CD4-positive, CD25-positive, alpha-beta regulatory T cell (primary cell): ENCODE measurements around the gene INTS1. TPM values are rescaled to one million over a fixed set of nuclear protein-coding genes. Genes with fewer than 3 reads are reported as not detected.

Experiments used
- ATAC-seq, 2 donors: fragments of 150-1000 bp; cut with Tn5 transposase; one replicate each; pipeline ENCODE4 v1.10.0; 2021; ENCODE audit warnings: low read depth in 2 of 2, moderate number of reproducible peaks in 2 of 2, moderate library complexity in 1 of 2
- DNase-seq, 3 donors: peaks; one replicate each; pipeline versions ENCODE4 v3.0.0 to v3.0.0-alpha.2; 2012 to 2022; ENCODE audit warnings: mixed read lengths in 1 of 3
- H3K27ac ChIP-seq: one replicate; pipeline ENCODE4 v1.7.0; 2013; ENCODE audit warnings: mild to moderate bottlenecking, low read length; ENCODE audit not compliant: insufficient read depth, poor library complexity, severe bottlenecking
- H3K27me3 ChIP-seq: one replicate; pipeline ENCODE4 v1.7.0; 2013; ENCODE audit warnings: low read length; ENCODE audit not compliant: control insufficient read depth, insufficient read depth
- H3K36me3 ChIP-seq: one replicate; pipeline ENCODE4 v1.7.0; 2013; ENCODE audit warnings: mild to moderate bottlenecking, low read length, moderate library complexity; ENCODE audit not compliant: control insufficient read depth, insufficient read depth
- H3K4me1 ChIP-seq: 2 replicates; pipeline ENCODE4 v1.7.0; 2013; ENCODE audit warnings: mild to moderate bottlenecking, low read length; ENCODE audit not compliant: insufficient read depth, control insufficient read depth, poor library complexity, severe bottlenecking
- H3K4me3 ChIP-seq: one replicate; pipeline ENCODE4 v1.7.0; 2013; ENCODE audit warnings: low read depth, mild to moderate bottlenecking, low read length, moderate library complexity
- H3K9me3 ChIP-seq, 2 experiments: 1 replicate in 1 of 2; 2 replicates in 1 of 2; pipeline ENCODE4 v1.7.0; 2013; ENCODE audit warnings: low read length in 2 of 2, mild to moderate bottlenecking in 1 of 2, moderate library complexity in 1 of 2; ENCODE audit not compliant: control insufficient read depth in 2 of 2
- H3K27ac Mint-ChIP-seq, 3 donors: one replicate each; pipeline ENCODE4 v1.8.0; 2020 to 2022; ENCODE audit warnings: mild to moderate bottlenecking in 3 of 3, mixed read lengths in 3 of 3, moderate library complexity in 2 of 3
- H3K27me3 Mint-ChIP-seq: one replicate; pipeline ENCODE4 v1.8.0; 2022; ENCODE audit warnings: mild to moderate bottlenecking, mixed read lengths
- H3K36me3 Mint-ChIP-seq: one replicate; pipeline ENCODE4 v1.8.0; 2020; ENCODE audit warnings: mixed read lengths
- H3K4me1 Mint-ChIP-seq, 4 donors: one replicate each; pipeline ENCODE4 v1.8.0; 2020 to 2022; ENCODE audit warnings: mixed read lengths in 4 of 4, mild to moderate bottlenecking in 1 of 4
- H3K4me3 Mint-ChIP-seq, 4 donors: one replicate each; pipeline ENCODE4 v1.8.0; 2020 to 2022; ENCODE audit warnings: mild to moderate bottlenecking in 4 of 4, mixed read lengths in 4 of 4, moderate library complexity in 3 of 4
- H3K9me3 Mint-ChIP-seq, 7 donors: one replicate each; pipeline ENCODE4 v1.8.0; 2020 to 2022; ENCODE audit warnings: mixed read lengths in 7 of 7, mild to moderate bottlenecking in 3 of 7, moderate library complexity in 2 of 7
- polyA plus RNA-seq, 4 donors: library from polyadenylated mRNA; unstranded; fragments of 300-500 nt; fragmentation: Illumina TruSeq; gene quantifications; one replicate each; pipeline ENCODE4 v1.2.3, GENCODE V29; 2021
- total RNA-seq: library from RNA; stranded (reverse); gene quantifications from one replicate; pipeline ENCODE4 v1.2.3, GENCODE V29; 2022

The INTS1 gene
- total and polyA plus RNA-seq, 5 donors from 2014 or later: 8.5 to 107 (median 10.3) TPM

DNA sequence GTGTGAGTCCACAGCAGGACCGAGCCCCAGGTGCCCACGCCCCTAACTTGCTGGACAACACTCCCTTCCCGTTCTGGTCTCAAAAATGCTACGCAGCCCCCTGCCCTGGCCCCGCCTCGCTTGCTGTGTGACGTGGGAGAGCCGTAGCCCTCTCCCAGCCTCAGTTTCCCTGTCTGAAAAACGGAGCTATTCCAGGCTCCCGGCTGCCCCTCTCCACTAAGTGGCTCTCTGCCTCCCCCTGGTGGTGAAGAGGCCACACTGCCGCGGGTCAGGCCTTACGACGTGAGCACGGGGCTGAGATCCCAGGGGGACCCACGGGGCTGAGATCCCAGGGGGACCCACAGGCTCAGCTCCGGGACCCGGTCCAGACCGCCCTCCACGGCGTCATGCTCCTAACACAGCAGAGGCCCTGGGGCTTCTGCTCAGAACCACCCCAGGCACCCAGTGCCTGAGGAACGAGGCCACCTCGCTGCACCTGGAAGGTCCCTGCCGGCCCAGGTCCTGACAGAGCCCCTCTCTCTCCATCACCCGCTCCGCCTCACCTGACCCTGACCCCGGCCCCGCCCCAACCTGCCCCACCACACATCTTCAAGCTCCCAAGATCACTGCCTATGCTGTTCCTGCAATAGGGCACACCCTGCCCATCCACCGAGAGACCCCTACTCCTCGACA, 71.6 kb downstream of the INTS1 start:
- H3K27me3 Mint-ChIP-seq: no peaks in the 10 kb centered on the region
- Histone ChIP-seq H3K9me3 (no peaks in the 10 kb centered on the region), H3K4me3 (no peak overlapping the region), H3K4me1 (peaks cover 8% of the 10 kb centered on the region), H3K27ac (no peak overlapping the region), H3K36me3 (no peaks in the 10 kb centered on the region), H3K27me3 (no peaks in the 10 kb centered on the region)
- ATAC-seq (peak; percentile 73 to 75), DNase-seq (peak; percentile 65 to 73 (median 66))
- no peaks in the 10 kb centered on the region for H3K36me3 Mint-ChIP-seq
- peak overlapping the region in 1 of 3 donors; percentile 64 for H3K27ac Mint-ChIP-seq
- peak overlapping the region in 1 of 4 donors; percentile 61 for H3K4me3 Mint-ChIP-seq
- no peaks in the 10 kb centered on the region for H3K9me3 Mint-ChIP-seq
- H3K4me1 Mint-ChIP-seq: peaks cover 0 to 6% (median 2%) of the 10 kb centered on the region in 4 donors

DNA sequence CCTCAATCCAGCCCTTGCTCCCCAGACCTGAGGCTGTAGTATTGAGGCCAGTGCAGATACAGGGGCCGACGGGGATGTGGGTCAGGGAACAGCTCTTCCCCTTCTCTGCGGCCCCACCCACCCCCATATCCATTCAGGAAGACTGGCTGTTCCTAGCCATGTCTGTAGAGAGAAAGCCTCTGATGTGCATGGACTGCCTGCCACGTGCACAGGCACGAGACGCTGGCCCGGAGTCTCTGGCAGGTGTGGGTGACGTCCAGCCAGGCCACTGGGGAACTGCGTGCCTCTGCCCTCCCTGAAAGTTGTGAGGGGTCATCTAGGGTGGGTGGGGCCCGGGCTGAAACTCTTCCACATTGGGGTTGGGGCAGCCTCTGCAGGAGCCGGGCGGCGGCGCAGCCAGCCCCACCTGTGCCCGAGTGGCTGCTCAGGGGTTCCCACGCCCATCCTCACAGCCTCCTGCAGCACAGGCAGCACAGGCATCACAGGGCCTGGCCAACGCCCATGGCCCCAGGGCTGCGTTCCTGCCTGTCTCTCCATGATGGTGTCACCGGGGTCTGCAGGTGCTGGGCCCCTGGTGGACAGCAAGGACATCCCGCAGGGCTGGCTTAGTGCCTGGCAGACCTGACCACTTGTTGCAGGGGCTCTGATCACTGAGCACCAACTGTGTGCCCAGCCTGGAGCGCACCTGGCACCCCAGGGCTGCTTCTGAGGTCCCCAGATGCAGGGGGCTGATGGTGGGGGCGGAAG, 72.4 kb downstream of the INTS1 start:
- Mint-ChIP-seq H3K27me3 (no peaks in the 10 kb centered on the region), H3K27ac (no peak overlapping the region), H3K9me3 (no peaks in the 10 kb centered on the region), H3K36me3 (no peaks in the 10 kb centered on the region), H3K4me1 (peaks cover 0 to 6% (median 2%) of the 10 kb centered on the region in 4 donors), H3K4me3 (no peak overlapping the region)
- H3K4me3 ChIP-seq: no peak overlapping the region
- no peak for ATAC-seq
- no peak for DNase-seq
- peaks cover 8% of the 10 kb centered on the region for H3K4me1 ChIP-seq
- no peak overlapping the region for H3K27ac ChIP-seq
- H3K9me3 ChIP-seq: no peaks in the 10 kb centered on the region
- no peaks in the 10 kb centered on the region for H3K36me3 ChIP-seq
- H3K27me3 ChIP-seq: no peaks in the 10 kb centered on the region

DNA sequence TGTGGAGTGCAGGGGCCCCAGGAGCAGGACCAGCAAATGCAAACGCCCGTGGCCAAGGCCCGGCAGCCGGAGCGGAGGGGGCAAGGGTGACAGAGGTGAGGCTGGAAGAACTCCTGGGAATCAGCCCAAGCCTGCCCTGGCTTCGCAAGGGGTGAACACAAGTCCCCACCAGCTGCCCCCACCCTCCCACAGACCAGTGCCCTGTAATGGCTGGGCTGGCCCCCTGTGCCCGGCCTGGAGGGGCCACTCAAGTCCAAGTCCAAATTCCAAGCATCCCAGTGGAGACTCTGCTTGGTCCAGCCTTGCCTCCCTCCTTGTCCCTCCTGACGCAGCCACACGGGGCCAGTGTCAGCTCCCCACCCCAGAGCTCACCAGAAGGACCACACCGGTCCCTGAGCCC, 73.0 kb downstream of the INTS1 start:
- Mint-ChIP-seq H3K27ac (no peak overlapping the region), H3K4me1 (peaks cover 0 to 6% (median 2%) of the 10 kb centered on the region in 4 donors), H3K9me3 (no peaks in the 10 kb centered on the region), H3K36me3 (no peaks in the 10 kb centered on the region), H3K4me3 (no peak overlapping the region), H3K27me3 (no peaks in the 10 kb centered on the region)
- Histone ChIP-seq H3K9me3 (no peaks in the 10 kb centered on the region), H3K36me3 (no peaks in the 10 kb centered on the region), H3K4me1 (peaks cover 8% of the 10 kb centered on the region), H3K27me3 (no peaks in the 10 kb centered on the region), H3K27ac (no peak overlapping the region), H3K4me3 (no peak overlapping the region)
- DNase-seq (no peak), ATAC-seq (no peak)

DNA sequence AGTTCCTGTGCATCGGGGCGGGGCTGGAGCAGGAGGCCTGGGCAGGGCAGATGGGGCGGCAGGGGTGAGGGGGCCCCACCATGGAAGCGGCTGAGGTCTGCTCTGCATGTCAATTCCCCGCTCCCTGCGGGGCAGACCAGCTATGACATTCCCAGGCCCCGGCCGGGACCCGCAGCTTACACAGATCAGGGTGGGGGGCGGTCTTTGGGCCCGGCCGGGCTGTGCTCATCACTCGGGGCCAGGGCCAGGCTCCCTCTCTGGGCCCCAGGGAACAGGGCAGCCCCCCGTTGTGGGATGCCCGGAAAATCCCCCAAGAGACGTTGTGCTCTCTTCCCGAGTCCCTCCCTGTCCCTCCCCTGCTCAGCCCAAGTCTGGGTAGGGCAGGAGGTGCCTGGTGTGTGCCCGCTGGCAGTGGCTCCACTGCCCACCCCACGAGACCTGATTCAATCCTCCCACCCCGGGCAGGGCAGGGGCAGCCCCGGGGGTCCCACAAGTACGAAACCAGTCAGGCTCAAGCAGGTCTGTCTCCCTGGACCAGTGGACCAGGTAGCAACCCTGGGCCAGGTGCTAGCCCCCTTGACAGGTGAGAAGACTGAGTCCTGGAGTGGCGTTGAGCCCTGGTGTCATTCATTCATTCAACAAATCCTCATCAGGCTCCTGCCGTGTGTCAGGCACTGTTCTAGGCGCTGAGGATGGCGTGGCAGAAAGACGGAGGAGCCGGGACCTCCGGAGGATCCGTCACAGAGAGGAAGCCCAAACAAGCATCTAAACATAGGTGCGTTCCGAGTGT, 73.9 kb downstream of the INTS1 start:
- Histone ChIP-seq H3K27ac (no peak overlapping the region), H3K4me3 (no peak overlapping the region), H3K36me3 (no peaks in the 10 kb centered on the region), H3K4me1 (peaks cover 8% of the 10 kb centered on the region), H3K9me3 (no peaks in the 10 kb centered on the region), H3K27me3 (no peaks in the 10 kb centered on the region)
- peaks cover 0 to 6% (median 2%) of the 10 kb centered on the region in 4 donors for H3K4me1 Mint-ChIP-seq
- H3K36me3 Mint-ChIP-seq: no peaks in the 10 kb centered on the region
- DNase-seq (no peak), ATAC-seq (no peak)
- no peaks in the 10 kb centered on the region for H3K27me3 Mint-ChIP-seq
- no peak overlapping the region for H3K4me3 Mint-ChIP-seq
- H3K27ac Mint-ChIP-seq: no peak overlapping the region
- H3K9me3 Mint-ChIP-seq: no peaks in the 10 kb centered on the region

DNA sequence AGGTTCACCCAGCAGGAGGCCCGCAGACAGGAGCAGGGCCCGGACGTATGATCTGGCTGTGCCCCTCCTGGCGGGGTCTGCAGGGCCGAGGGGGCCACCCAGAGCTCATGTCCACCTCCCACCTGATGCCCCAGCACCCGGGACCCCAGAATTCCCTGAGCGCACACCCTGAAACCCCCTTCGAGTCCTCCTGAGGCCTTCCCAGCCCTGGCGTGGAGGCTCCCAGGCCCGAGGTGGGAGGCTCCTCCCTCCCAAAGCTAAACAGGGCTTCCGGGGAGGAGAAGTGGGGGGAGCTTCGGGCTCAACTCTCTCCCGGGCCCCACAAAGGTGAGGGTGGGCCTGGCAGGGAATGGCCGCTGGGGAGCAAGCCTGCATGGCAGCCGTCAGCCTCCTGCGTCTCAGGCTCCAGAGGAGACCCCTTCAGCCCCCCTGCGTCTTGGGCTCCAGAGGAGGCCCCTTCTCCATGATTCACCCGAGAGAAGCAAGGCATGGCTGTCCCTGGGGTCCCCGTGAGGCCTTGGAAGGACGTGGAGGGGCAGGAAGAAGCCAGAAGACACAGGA, 75.2 kb downstream of the INTS1 start:
- H3K9me3 ChIP-seq: no peaks in the 10 kb centered on the region
- Mint-ChIP-seq H3K9me3 (no peaks in the 10 kb centered on the region), H3K27ac (no peak overlapping the region), H3K36me3 (no peaks in the 10 kb centered on the region), H3K4me1 (peaks cover 0 to 6% (median 2%) of the 10 kb centered on the region in 4 donors), H3K27me3 (no peaks in the 10 kb centered on the region), H3K4me3 (no peak overlapping the region)
- no peak for ATAC-seq
- H3K27me3 ChIP-seq: no peaks in the 10 kb centered on the region
- no peak overlapping the region for H3K27ac ChIP-seq
- DNase-seq: no peak
- H3K4me1 ChIP-seq: peaks cover 8% of the 10 kb centered on the region
- H3K4me3 ChIP-seq: no peak overlapping the region
- no peaks in the 10 kb centered on the region for H3K36me3 ChIP-seq

DNA sequence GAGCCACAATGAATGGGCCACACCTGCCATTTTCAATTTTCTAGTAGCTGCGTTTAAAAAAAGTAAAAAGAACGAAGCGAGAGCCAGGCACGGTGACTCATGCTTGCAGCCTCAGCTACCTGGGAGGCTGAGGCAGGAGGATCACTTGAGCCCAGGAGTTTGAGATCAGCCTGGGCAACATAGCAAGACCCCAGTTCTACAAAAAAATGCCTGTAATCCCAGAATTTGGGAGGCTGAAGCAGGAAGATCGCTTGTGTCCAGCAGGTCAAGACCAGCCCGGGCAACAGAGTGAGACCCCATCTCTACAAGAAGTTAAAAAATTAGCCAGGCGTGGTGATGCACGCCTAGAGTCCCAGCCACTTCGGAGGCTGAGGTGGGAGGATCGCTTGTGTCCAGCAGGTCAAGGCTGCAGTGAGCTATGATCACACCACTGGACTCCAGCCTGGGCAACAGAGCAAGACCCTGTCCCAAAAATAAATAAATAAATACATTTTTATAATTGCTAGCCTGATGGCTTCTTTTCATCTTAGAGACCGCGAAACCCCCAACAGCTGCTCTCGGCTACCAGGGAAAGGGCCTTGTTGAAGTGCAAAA, 77.0 kb downstream of the INTS1 start:
- Mint-ChIP-seq H3K27ac (no peak overlapping the region), H3K36me3 (no peaks in the 10 kb centered on the region), H3K4me3 (no peak overlapping the region), H3K4me1 (peaks cover 0 to 1% (median 0%) of the 10 kb centered on the region in 4 donors), H3K27me3 (peaks cover 5% of the 10 kb centered on the region), H3K9me3 (peaks cover 0 to 1% (median 0%) of the 10 kb centered on the region in 7 donors)
- Histone ChIP-seq H3K36me3 (no peaks in the 10 kb centered on the region), H3K27me3 (no peaks in the 10 kb centered on the region), H3K4me1 (peaks cover 1% of the 10 kb centered on the region), H3K4me3 (no peak overlapping the region), H3K9me3 (no peaks in the 10 kb centered on the region), H3K27ac (no peak overlapping the region)
- ATAC-seq (no peak), DNase-seq (no peak)

DNA sequence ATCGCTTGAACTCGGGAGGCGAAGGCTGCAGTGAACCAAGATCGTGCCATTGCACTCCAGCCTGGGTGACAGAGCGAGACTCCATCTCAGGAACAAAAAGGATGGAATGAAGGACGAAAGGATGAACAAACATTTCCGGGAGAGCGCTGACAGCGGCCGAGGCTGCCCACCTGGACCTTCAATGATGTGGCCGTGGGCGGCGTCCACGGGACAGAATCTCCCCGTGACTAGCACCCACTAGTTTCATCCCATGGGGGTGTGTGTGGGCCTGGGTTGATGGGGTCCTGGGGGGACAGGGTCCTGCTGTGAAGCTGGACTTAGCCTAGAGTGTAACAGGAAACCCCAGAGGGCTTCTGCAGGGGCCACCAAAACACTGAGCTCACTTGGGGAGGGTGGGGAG, 77.7 kb downstream of the INTS1 start:
- DNase-seq: no peak
- Histone ChIP-seq H3K4me1 (no peaks in the 10 kb centered on the region), H3K36me3 (no peaks in the 10 kb centered on the region), H3K9me3 (no peaks in the 10 kb centered on the region), H3K27me3 (no peaks in the 10 kb centered on the region), H3K27ac (no peak overlapping the region), H3K4me3 (no peak overlapping the region)
- Mint-ChIP-seq H3K36me3 (no peaks in the 10 kb centered on the region), H3K4me1 (no peaks in the 10 kb centered on the region), H3K9me3 (peaks cover 0 to 1% (median 0%) of the 10 kb centered on the region in 7 donors), H3K27me3 (peaks cover 5% of the 10 kb centered on the region), H3K27ac (no peak overlapping the region), H3K4me3 (no peak overlapping the region)
- no peak for ATAC-seq
